ENCODE results near the gene AMPD2.

- TF ChIP-seq CTCF (IDR thresholded peaks at IDR 0.05; ENCODE audit: low read depth, low read length): no peak
- TF ChIP-seq POLR2A (IDR thresholded peaks at IDR 0.05; ENCODE audit: extremely low read depth, insufficient read length): no peak
Observed at GRCh38 chr1:109623601-109624161, 4.0 kb downstream of the AMPD2 start.

Measured in NB4 (cell line).